KG1 (cell line): ENCODE results near the gene ZNF181.
A peak's percentile ranks its signal among the peaks of the same experiment; 100 is the strongest.

Experiments
- DNase-seq: peaks from one replicate; lab custom pipeline; 2025; lab: John Stamatoyannopoulos, UW

Gene ZNF181

GRCh38 chr19:34757441-34757840 is 23.4 kb downstream of the ZNF181 start:
- DNase-seq = no peak

GRCh38 chr19:34759218-34759917 is 25.3 kb downstream of the ZNF181 start:
- no peak for DNase-seq

- DNase-seq = no peak
Observed at GRCh38 chr19:34766386-34766785, 32.3 kb downstream of the ZNF181 start.

GRCh38 chr19:34767951-34768350 is 33.9 kb downstream of the ZNF181 start:
- DNase-seq = no peak

- peak; percentile 91 for DNase-seq
Observed at GRCh38 chr19:34772697-34773554, 38.9 kb downstream of the ZNF181 start, which contains the start of gene ZNF599. Gene ZNF599, minus strand, starts transcription at chr19:34773215. Its CDS starts 374 bp downstream, at chr19:34772841.

GRCh38 chr19:34773555-34773864 is 39.5 kb downstream of the ZNF181 start:
- no peak for DNase-seq

GRCh38 chr19:34774857-34775256 is 40.8 kb downstream of the ZNF181 start:
- no peak for DNase-seq

- no peak for DNase-seq
Observed at GRCh38 chr19:34778342-34778741, 44.3 kb downstream of the ZNF181 start.

GRCh38 chr19:34779652-34780051 is 45.6 kb downstream of the ZNF181 start:
- no peak for DNase-seq

- no peak for DNase-seq
Observed at GRCh38 chr19:34786236-34786635, 52.2 kb downstream of the ZNF181 start.

GRCh38 chr19:34787059-34787824 is 53.2 kb downstream of the ZNF181 start:
- DNase-seq = no peak

- DNase-seq = no peak
Observed at GRCh38 chr19:34788074-34788473, 54.0 kb downstream of the ZNF181 start.

- no peak for DNase-seq
Observed at GRCh38 chr19:34793565-34793964, 59.5 kb downstream of the ZNF181 start.

GRCh38 chr19:34794066-34794960 is 60.3 kb downstream of the ZNF181 start:
- DNase-seq = no peak
